DMS 273 treated with DMSO at 0.1 percent for 48 hours (cell line): ENCODE results near the gene LRRFIP1.
A peak's percentile ranks its signal among the peaks of the same experiment; 100 is the strongest.
"Not testable (repeated sequence)": the region's sequence is repeated elsewhere in the genome, so short reads cannot be mapped to it uniquely, and the experiment has no call there.

ENCODE experiments used
- DNase-seq: peaks from one replicate; lab custom pipeline; 2025; lab: John Stamatoyannopoulos, UW

Gene LRRFIP1

DNA sequence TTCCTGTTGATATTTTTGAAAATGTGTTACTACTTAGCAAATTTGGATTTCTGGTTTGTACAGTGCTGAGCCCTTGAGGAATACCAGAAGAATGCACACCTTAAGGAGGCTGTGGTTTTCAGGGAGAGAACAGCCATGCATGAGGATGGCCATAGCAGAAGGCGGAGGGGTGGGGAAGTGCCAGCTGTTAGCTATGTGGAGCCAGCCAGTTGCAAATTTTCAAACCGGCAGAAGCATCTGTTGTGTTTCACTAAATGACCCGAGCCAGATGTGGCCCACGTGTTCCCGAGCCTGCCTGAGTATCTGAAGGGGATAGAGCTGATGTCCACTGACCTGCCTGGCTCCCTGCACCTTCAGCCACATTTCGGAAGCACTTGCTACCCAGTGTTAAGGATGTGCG is 154.8 kb downstream of the LRRFIP1 start:
- DNase-seq, result peak; percentile 48

GRCh38 chr2:237783678-237784077 is 156.3 kb downstream of the LRRFIP1 start:
- not testable (repeated sequence) for DNase-seq

GRCh38 chr2:237786936-237787335 is 159.5 kb downstream of the LRRFIP1 start:
- no peak for DNase-seq

DNA sequence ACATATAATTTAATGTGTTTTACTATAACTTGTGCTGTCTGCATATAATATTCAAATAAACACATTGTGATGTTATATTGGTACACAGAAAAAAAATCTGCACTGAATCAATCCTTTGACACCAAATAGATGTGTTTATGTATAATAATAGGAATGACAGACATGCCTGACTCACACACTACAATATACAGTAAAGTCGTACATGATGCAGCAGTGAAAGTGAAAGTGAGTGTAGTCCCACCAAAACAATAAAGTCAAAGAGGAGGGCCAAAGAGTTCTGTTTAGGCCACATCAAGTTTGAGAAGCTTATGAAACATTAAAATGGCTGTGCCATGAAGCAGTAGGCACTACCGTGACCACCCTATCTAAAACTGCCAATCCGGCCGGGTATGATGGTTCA is 163.0 kb downstream of the LRRFIP1 start:
- DNase-seq, result no peak

DNA sequence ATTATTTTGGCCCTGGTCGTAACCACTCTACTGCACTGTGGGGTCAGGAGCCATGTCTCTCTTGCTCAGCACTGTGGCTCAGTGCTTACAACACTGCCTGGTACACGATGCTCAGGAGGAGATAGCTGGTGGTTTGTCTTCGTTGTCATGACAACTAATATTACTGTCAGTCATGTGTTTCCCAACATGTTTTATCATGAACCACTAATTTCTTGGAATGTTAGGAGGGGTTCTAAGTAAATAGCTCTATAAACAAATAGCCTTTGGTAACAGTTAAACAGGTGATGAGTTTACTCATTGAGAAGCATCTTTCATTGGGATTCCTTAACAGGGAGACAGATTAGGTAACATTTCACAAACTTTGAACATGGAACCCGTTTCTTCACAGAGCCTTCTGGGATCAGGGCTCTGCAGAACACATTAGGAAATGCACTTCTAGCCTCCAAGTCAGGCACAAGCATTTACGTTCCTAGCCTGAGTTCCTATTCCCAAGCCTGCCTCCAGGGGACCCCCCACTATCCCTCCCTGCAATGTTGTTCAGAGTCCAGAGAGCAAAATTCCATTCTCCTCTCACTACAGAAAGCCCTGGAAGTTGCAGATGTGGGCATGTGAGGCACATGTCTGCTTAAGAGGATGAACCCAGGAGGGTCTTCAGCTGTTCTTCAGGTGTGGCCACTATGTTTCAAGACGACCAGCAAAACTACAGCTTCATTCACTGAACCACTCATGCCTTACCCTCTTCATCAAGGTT is 164.8 kb downstream of the LRRFIP1 start:
- no peak for DNase-seq

DNA sequence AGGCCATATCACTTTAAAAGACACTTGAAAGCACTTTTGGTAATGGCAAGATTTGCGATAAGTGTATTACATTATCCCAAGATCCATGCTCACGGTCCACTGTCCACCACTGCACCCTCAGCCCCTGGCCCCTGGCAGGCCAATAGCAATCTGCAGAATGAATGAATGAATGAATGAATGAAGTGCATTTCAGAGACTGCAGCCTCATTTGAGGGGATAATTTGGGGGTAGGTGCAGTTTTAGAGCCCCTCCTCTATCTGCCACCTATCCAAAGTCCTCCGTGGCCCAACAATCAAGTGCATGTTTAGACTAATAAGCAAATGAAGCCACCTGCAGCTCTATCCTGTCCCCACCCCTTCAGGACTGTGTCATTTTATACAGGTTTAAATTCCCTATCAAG is 169.9 kb downstream of the LRRFIP1 start:
- DNase-seq, result no peak

- no peak for DNase-seq
These were observed 171.1 kb downstream of the LRRFIP1 start, which contains the start of gene RBM44 for GRCh38 chr2:237798236-237799059. Gene RBM44 (plus strand): TSS chr2:237798779. CDS start chr2:237813610, 14,831 bp downstream.

DNA sequence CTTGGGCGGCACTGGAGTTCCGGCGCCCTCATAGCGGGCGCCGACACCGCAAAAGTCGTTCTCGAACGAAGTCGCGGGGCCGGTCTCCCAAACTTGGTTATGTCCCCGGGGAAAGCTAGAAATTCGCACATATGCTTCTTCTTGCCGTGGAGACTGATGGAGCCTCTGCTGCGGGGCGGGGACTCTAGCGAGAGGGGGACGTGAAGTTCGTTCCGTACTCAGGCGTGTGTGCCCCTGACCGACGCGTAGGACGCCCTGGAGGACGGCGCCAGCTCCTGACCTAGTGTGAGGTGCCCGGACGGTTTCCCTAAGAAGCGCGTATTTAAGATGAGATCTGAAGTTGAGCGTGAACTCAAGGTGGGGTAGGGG is 171.7 kb downstream of the LRRFIP1 start:
- DNase-seq, result no peak

GRCh38 chr2:237801466-237801865 is 174.1 kb downstream of the LRRFIP1 start:
- DNase-seq, result no peak

- no peak for DNase-seq
These were observed 178.9 kb downstream of the LRRFIP1 start for GRCh38 chr2:237806334-237806733.

GRCh38 chr2:237815637-237816036 is 188.2 kb downstream of the LRRFIP1 start:
- DNase-seq, result no peak

DNA sequence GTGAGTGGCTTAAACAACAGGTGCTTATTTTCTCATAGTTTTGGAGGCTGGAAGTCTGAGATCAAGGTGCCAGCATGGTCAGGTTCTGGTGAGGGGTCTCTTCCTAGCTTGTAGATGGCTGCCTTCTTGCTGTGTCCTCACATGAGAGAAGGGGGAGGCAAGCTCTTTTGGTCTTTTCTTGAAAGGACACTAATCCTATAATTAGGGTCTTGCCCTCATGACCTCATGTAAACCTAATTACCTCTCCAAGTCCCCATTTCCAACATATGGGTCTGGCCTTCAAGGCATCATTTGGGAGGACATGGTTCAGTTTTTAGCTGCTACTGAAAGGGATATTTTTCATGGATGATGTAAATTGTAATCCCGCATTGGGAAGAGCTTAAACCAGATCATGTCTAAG is 189.1 kb downstream of the LRRFIP1 start:
- DNase-seq, result no peak

GRCh38 chr2:237818066-237818473 is 190.7 kb downstream of the LRRFIP1 start:
- no peak for DNase-seq

DNA sequence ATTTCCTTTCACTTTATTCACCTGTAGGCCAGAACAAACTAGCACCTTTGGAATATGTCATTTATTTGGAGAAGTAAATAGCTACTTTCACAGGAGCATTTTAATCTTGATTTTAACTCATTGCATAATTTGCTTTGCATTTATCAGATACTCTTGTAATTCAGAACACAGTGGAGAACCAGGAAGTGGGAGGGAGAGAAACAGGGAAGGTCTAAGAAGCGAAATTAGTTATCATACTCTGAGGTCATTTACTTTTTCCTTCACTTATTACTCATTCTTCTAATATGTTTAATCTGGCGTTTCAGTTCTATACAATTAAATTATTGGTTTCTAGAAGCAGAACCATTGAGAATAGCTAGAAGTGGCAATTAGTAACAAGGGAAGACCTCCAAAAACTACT is 191.8 kb downstream of the LRRFIP1 start:
- DNase-seq, result no peak

GRCh38 chr2:237820421-237820820 is 193.0 kb downstream of the LRRFIP1 start:
- no peak for DNase-seq

DNA sequence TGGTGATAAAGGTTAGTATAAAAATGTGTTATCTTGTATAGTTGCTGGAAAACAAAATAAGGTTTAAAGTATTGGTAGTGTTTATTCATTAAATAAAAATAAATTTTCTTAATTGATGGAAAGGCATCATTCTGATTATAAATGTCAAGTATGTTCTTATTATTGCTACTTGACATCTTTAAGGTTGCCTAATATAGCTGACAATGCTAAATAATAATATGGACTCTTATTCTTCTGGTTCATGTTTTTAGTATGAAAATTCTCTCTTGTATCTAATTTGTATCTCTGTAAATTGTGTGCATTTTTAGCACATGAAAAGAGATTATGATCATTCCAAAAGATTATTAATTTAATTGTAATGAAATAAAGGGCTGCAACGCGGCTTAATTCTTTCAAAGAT is 196.2 kb downstream of the LRRFIP1 start:
- no peak for DNase-seq

GRCh38 chr2:237824085-237824484 is 196.7 kb downstream of the LRRFIP1 start:
- DNase-seq, result no peak

GRCh38 chr2:237827421-237827987 is 200.1 kb downstream of the LRRFIP1 start:
- DNase-seq, result no peak
